Aorta (tissue), 5 donors: ENCODE data around the gene NSG2. TPM values are rescaled to one million over a fixed set of nuclear protein-coding genes. Genes with fewer than 3 reads are reported as not detected.

Experiments used
- ATAC-seq: fragments of 200-7000 bp; cut with Tn5 transposase; one replicate; pipeline ENCODE4 v1.9.1; 2022; ENCODE audit warnings: moderate library complexity; ENCODE audit not compliant: low FRiP score
- DNase-seq, 2 donors: peaks; one replicate each; pipeline ENCODE4 v3.0.0-alpha.2; 2020
- H3K27ac ChIP-seq, 2 donors: one replicate each; pipeline ENCODE4 v1.5.1; 2013; ENCODE audit warnings: low read length in 2 of 2, mild to moderate bottlenecking in 2 of 2, moderate library complexity in 2 of 2, control low read depth in 1 of 2, inconsistent platforms in 1 of 2, low read depth in 1 of 2
- H3K27me3 ChIP-seq, 2 donors: one replicate each; pipeline ENCODE4 v1.6.1; 2013; ENCODE audit warnings: control low read depth in 1 of 2, low read length in 1 of 2, mild to moderate bottlenecking in 1 of 2, moderate library complexity in 1 of 2; ENCODE audit not compliant: insufficient read depth in 2 of 2, control insufficient read depth in 1 of 2
- H3K36me3 ChIP-seq, 2 donors: one replicate each; pipeline ENCODE4 v1.6.1; 2013; ENCODE audit warnings: control low read depth in 1 of 2, low read length in 1 of 2, mild to moderate bottlenecking in 1 of 2; ENCODE audit not compliant: insufficient read depth in 2 of 2, control insufficient read depth in 1 of 2
- H3K4me1 ChIP-seq, 2 donors: one replicate each; pipeline ENCODE4 v1.6.1; 2013; ENCODE audit warnings: low read length in 2 of 2, control low read depth in 1 of 2, mild to moderate bottlenecking in 1 of 2, moderate library complexity in 1 of 2; ENCODE audit not compliant: insufficient read depth in 2 of 2, control insufficient read depth in 1 of 2
- H3K4me3 ChIP-seq, 2 donors: one replicate each; pipeline ENCODE4 v1.5.1; 2013; ENCODE audit warnings: low read length in 2 of 2, control low read depth in 1 of 2, mild to moderate bottlenecking in 1 of 2
- H3K9me3 ChIP-seq: one replicate; pipeline ENCODE4 v1.6.1; 2013; ENCODE audit warnings: mild to moderate bottlenecking, low read length; ENCODE audit not compliant: control insufficient read depth
- WGBS, 2 donors: extraction: QIAGEN DNeasy Blood & Tissue Kit; methylation state at CpG; one replicate each; pipeline ENCODE4 v1.1.7; 2013; 5-methylcytosine and 5-hydroxymethylcytosine counted together
- intact Hi-C, 2 donors: fragments of 100-400 bp; cut with DNase I; formaldehyde crosslinking; loops; one replicate each; pipeline versions ENCODE4 v1.14.2 to v1.15.0; 2022
- polyA plus RNA-seq, 2 donors: library from polyadenylated mRNA; stranded (reverse); fragments of 200-250 nt; gene quantifications; one replicate each; pipeline ENCODE4 v1.2.3, GENCODE V29; 2013
- total RNA-seq, 2 donors: library from RNA; stranded (reverse); fragmentation: NEBNext Ultra II Directional; extraction: Animal tissue kit (Norgen Biotek cat#: 25700); gene quantifications; one replicate each; pipeline ENCODE4 v1.2.1, GENCODE V29; 2021
- donor health status: healthy with polysubstance abuse.
- donor health status: Bipolar disorder and iron deficiency.
- donor health status: DM: no; HTN: no; CAD: no.
- donor health status: DM: no; HTN: no; CAD: no.
- donor health status: DM: yes; HTN: yes; CAD: no.

NSG2 gene
- total and polyA plus RNA-seq, 4 donors: 0.64 TPM; not detected in 3

- no peaks in the 10 kb centered on the region for H3K4me1 ChIP-seq
- H3K27me3 ChIP-seq: peaks cover 0 to 2% of the 10 kb centered on the region in 2 donors
- H3K9me3 ChIP-seq: peaks cover 3% of the 10 kb centered on the region
- DNase-seq (no peak), ATAC-seq (no peak)
- no peak overlapping the region for H3K4me3 ChIP-seq
- WGBS, 2 donors: 49% methylated on average over 4 of the region's 4 CpGs
- no peak overlapping the region for H3K27ac ChIP-seq
- H3K36me3 ChIP-seq: no peaks in the 10 kb centered on the region
- intact Hi-C loops: no loop called here
Observed at GRCh38 chr5:174056064-174056847, 10.8 kb downstream of the NSG2 start.

GRCh38 chr5:174057206-174057605, 11.7 kb downstream of the NSG2 start:
- no peak for ATAC-seq
- H3K9me3 ChIP-seq: peaks cover 3% of the 10 kb centered on the region
- peaks cover 0 to 2% of the 10 kb centered on the region in 2 donors for H3K27me3 ChIP-seq
- 19 to 20% methylated on average over 6 of the region's 6 CpGs for WGBS, 2 donors
- intact Hi-C loops: no loop called here
- H3K4me3 ChIP-seq: no peak overlapping the region
- H3K4me1 ChIP-seq: no peaks in the 10 kb centered on the region
- no peak for DNase-seq
- H3K36me3 ChIP-seq: no peaks in the 10 kb centered on the region
- no peak overlapping the region for H3K27ac ChIP-seq

GRCh38 chr5:174058433-174059122, 13.1 kb downstream of the NSG2 start:
- Histone ChIP-seq H3K4me1 (no peaks in the 10 kb centered on the region), H3K4me3 (no peak overlapping the region), H3K9me3 (peaks cover 3% of the 10 kb centered on the region), H3K27ac (no peak overlapping the region), H3K27me3 (peaks cover 0 to 5% of the 10 kb centered on the region in 2 donors), H3K36me3 (no peaks in the 10 kb centered on the region)
- intact Hi-C loops: no loop called here
- ATAC-seq: no peak
- DNase-seq: no peak
- 61 to 67% methylated on average over 2 of the region's 2 CpGs for WGBS, 2 donors

- no peaks in the 10 kb centered on the region for H3K36me3 ChIP-seq
- peaks cover 0 to 5% of the 10 kb centered on the region in 2 donors for H3K27me3 ChIP-seq
- no peaks in the 10 kb centered on the region for H3K4me1 ChIP-seq
- no peak overlapping the region for H3K27ac ChIP-seq
- no peak overlapping the region for H3K4me3 ChIP-seq
- intact Hi-C loops: no loop called here
- peaks cover 3% of the 10 kb centered on the region for H3K9me3 ChIP-seq
- WGBS, 2 donors: 96 to 97% methylated on average over 1 of the region's 1 CpG
- no peak for ATAC-seq
- no peak for DNase-seq
Observed at GRCh38 chr5:174059247-174059646, 13.7 kb downstream of the NSG2 start.

GRCh38 chr5:174063082-174063756, 17.7 kb downstream of the NSG2 start:
- Histone ChIP-seq H3K36me3 (no peaks in the 10 kb centered on the region), H3K27ac (no peak overlapping the region), H3K4me1 (no peaks in the 10 kb centered on the region), H3K4me3 (no peak overlapping the region), H3K27me3 (peaks cover 0 to 5% of the 10 kb centered on the region in 2 donors), H3K9me3 (peaks cover 3% of the 10 kb centered on the region)
- DNase-seq: no peak
- intact Hi-C loops: no loop called here
- ATAC-seq: no peak

GRCh38 chr5:174064171-174064570, 18.7 kb downstream of the NSG2 start:
- WGBS, 2 donors: 52 to 62% methylated on average over 8 of the region's 8 CpGs
- peaks cover 3% of the 10 kb centered on the region for H3K9me3 ChIP-seq
- H3K27me3 ChIP-seq: peaks cover 0 to 5% of the 10 kb centered on the region in 2 donors
- no peaks in the 10 kb centered on the region for H3K36me3 ChIP-seq
- DNase-seq: no peak
- intact Hi-C loops: no loop called here
- H3K27ac ChIP-seq: no peak overlapping the region
- no peak for ATAC-seq
- no peaks in the 10 kb centered on the region for H3K4me1 ChIP-seq
- H3K4me3 ChIP-seq: no peak overlapping the region

GRCh38 chr5:174065528-174066197, 20.2 kb downstream of the NSG2 start:
- DNase-seq (no peak), ATAC-seq (no peak)
- 56 to 58% methylated on average over 8 of the region's 8 CpGs for WGBS, 2 donors
- Histone ChIP-seq H3K27ac (no peak overlapping the region), H3K36me3 (no peaks in the 10 kb centered on the region), H3K9me3 (peaks cover 1% of the 10 kb centered on the region), H3K27me3 (peaks cover 0 to 5% of the 10 kb centered on the region in 2 donors), H3K4me1 (no peaks in the 10 kb centered on the region), H3K4me3 (no peak overlapping the region)
- intact Hi-C loops: no loop called here

GRCh38 chr5:174067499-174067898, 22.0 kb downstream of the NSG2 start:
- H3K4me1 ChIP-seq: no peaks in the 10 kb centered on the region
- H3K9me3 ChIP-seq: no peaks in the 10 kb centered on the region
- intact Hi-C loops: no loop called here
- no peak overlapping the region for H3K27ac ChIP-seq
- WGBS, 2 donors: 91 to 100% methylated on average over 1 of the region's 1 CpG
- ATAC-seq (no peak), DNase-seq (no peak)
- no peak overlapping the region for H3K4me3 ChIP-seq
- peaks cover 0 to 4% of the 10 kb centered on the region in 2 donors for H3K27me3 ChIP-seq
- H3K36me3 ChIP-seq: no peaks in the 10 kb centered on the region
